ENCODE data around the gene PDIA4.

DNA sequence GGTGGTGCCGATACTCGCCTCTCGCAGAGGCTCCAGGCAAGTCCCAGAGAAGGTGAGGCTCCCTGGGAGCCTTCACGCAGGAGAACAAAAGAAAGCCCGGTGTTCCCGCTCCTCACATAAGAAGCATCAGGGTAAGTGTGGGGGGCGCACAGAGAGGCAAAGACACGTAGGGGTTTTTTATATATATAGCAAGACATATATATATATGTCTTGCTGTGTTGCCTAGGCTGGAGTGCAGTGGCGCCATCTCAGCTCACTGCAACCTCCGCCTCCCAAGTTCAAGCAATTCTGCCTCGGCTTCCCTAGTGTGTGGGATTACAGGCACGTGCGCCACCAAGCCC, 61.3 kb downstream of the PDIA4 start:
- no peak for TF ChIP-seq EZH2 (IDR thresholded peaks at IDR 0.05; ENCODE audit: borderline replicate concordance)
- no peak for TF ChIP-seq CTCF (IDR thresholded peaks at IDR 0.05; ENCODE audit: poor library complexity)
- no peak for TF ChIP-seq EZH2phosphoT487 (IDR thresholded peaks at IDR 0.05; ENCODE audit: low read depth, severe bottlenecking, unreplicated experiment)
